HepG2 (cell line): Measurements from ENCODE around the gene SLC31A2.

Source experiments
- ATAD3A ChIP-seq: sonication (generic); formaldehyde crosslinking; IDR thresholded peaks from 2 replicates; pipeline ENCODE4 v1.4.0; 2020; ENCODE audit warnings: missing genetic modification reagents
- CTCF ChIP-seq: sonication (generic); formaldehyde crosslinking; IDR thresholded peaks from 2 replicates; pipeline ENCODE4 v1.5.0; 2020; ENCODE audit warnings: mild to moderate bottlenecking, missing genetic modification reagents, moderate library complexity
- EP300 ChIP-seq, 3 experiments: sonication (generic) in 1 of 3; formaldehyde crosslinking in 1 of 3; IDR thresholded peaks; 2 replicates each; pipeline versions ENCODE4 v1.5.1 to v1.6.1; 2011 to 2020; ENCODE audit warnings: low read depth in 2 of 3, low read length in 2 of 3, borderline replicate concordance in 1 of 3, improper control_type of control experiment in 1 of 3, mild to moderate bottlenecking in 1 of 3, missing genetic modification reagents in 1 of 3, moderate library complexity in 1 of 3
- FOXM1 ChIP-seq: sonication (generic); formaldehyde crosslinking; IDR thresholded peaks from 2 replicates; pipeline ENCODE4 v1.5.0; 2020; ENCODE audit warnings: missing genetic modification reagents
- MXI1 ChIP-seq: IDR thresholded peaks from 3 replicates; pipeline ENCODE4 v1.6.1; 2012; ENCODE audit warnings: low read depth, low read length, inconsistent platforms, borderline replicate concordance
- POLR2AphosphoS2 ChIP-seq: IDR thresholded peaks from 2 replicates; pipeline ENCODE4 v1.6.1; 2011; ENCODE audit warnings: low read depth, low read length, improper control_type of control experiment
- RXRB ChIP-seq: IDR thresholded peaks from 2 replicates; pipeline ENCODE4 v1.6.1; 2016; ENCODE audit warnings: borderline replicate concordance, missing genetic modification reagents, missing compliant biosample characterization
- ZBTB40 ChIP-seq, 2 experiments: fragments of 450-650 bp in 1 of 2; sonication (generic) in 1 of 2; formaldehyde crosslinking in 1 of 2; IDR thresholded peaks; 2 replicates each; pipeline versions ENCODE4 v1.6.1 to v1.8.0; 2016 to 2022; ENCODE audit warnings: antibody characterized with exemption in 1 of 2, mild to moderate bottlenecking in 1 of 2, missing genetic modification reagents in 1 of 2
- TF ChIP-seq, protein P1 (sequence below): fragments of 450-650 bp; IDR thresholded peaks from 2 replicates; pipeline ENCODE4 v1.6.1; 2017; ENCODE audit warnings: mild to moderate bottlenecking
- TF ChIP-seq, protein P2 (sequence below): sonication (generic); formaldehyde crosslinking; IDR thresholded peaks from 2 replicates; pipeline ENCODE4 v1.4.0; 2020; ENCODE audit warnings: mild to moderate bottlenecking, missing genetic modification reagents

- TF ChIP-seq CTCF (no peak), ZBTB40 (IDR thresholded peaks at IDR 0.05) (no peak), ZBTB40 (CRISPR knock-in tag; IDR thresholded peaks at IDR 0.05) (no peak), FOXM1 (CRISPR knock-in tag) (no peak), MXI1 (no peak), EP300 (IDR thresholded peaks at IDR 0.05; ENCODE audit: low read depth in 2 of 2, low read length in 2 of 2) (no peak), EP300 (CRISPR knock-in tag; IDR thresholded peaks at IDR 0.05; ENCODE audit: borderline replicate concordance) (no peak), ATAD3A (CRISPR knock-in tag) (no peak), RXRB (no peak), POLR2AphosphoS2 (no peak)
- TF ChIP-seq, protein P1, sequence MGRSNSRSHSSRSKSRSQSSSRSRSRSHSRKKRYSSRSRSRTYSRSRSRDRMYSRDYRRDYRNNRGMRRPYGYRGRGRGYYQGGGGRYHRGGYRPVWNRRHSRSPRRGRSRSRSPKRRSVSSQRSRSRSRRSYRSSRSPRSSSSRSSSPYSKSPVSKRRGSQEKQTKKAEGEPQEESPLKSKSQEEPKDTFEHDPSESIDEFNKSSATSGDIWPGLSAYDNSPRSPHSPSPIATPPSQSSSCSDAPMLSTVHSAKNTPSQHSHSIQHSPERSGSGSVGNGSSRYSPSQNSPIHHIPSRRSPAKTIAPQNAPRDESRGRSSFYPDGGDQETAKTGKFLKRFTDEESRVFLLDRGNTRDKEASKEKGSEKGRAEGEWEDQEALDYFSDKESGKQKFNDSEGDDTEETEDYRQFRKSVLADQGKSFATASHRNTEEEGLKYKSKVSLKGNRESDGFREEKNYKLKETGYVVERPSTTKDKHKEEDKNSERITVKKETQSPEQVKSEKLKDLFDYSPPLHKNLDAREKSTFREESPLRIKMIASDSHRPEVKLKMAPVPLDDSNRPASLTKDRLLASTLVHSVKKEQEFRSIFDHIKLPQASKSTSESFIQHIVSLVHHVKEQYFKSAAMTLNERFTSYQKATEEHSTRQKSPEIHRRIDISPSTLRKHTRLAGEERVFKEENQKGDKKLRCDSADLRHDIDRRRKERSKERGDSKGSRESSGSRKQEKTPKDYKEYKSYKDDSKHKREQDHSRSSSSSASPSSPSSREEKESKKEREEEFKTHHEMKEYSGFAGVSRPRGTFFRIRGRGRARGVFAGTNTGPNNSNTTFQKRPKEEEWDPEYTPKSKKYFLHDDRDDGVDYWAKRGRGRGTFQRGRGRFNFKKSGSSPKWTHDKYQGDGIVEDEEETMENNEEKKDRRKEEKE: no peak
- TF ChIP-seq, protein P2, sequence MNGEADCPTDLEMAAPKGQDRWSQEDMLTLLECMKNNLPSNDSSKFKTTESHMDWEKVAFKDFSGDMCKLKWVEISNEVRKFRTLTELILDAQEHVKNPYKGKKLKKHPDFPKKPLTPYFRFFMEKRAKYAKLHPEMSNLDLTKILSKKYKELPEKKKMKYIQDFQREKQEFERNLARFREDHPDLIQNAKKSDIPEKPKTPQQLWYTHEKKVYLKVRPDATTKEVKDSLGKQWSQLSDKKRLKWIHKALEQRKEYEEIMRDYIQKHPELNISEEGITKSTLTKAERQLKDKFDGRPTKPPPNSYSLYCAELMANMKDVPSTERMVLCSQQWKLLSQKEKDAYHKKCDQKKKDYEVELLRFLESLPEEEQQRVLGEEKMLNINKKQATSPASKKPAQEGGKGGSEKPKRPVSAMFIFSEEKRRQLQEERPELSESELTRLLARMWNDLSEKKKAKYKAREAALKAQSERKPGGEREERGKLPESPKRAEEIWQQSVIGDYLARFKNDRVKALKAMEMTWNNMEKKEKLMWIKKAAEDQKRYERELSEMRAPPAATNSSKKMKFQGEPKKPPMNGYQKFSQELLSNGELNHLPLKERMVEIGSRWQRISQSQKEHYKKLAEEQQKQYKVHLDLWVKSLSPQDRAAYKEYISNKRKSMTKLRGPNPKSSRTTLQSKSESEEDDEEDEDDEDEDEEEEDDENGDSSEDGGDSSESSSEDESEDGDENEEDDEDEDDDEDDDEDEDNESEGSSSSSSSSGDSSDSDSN (CRISPR knock-in tag): no peak
Observed at GRCh38 chr9:113148781-113149510, 1.9 kb upstream of the SLC31A2 start.
